Ishikawa (cell line): Measurements from ENCODE around the gene NLRC5.

ENCODE experiments used
- EP300 ChIP-seq: IDR thresholded peaks from 2 replicates; pipeline ENCODE4 v1.6.1; 2012; ENCODE audit warnings: borderline replicate concordance
- YY1 ChIP-seq: IDR thresholded peaks from 2 replicates; pipeline ENCODE4 v1.6.1; 2012; ENCODE audit warnings: low read depth
- TF ChIP-seq, protein P1 (sequence below): IDR thresholded peaks from 2 replicates; pipeline ENCODE4 v1.6.1; 2012
- TF ChIP-seq, protein P2 (sequence below): IDR thresholded peaks from 2 replicates; pipeline ENCODE4 v1.6.1; 2012; ENCODE audit warnings: low read depth, mild to moderate bottlenecking

DNA sequence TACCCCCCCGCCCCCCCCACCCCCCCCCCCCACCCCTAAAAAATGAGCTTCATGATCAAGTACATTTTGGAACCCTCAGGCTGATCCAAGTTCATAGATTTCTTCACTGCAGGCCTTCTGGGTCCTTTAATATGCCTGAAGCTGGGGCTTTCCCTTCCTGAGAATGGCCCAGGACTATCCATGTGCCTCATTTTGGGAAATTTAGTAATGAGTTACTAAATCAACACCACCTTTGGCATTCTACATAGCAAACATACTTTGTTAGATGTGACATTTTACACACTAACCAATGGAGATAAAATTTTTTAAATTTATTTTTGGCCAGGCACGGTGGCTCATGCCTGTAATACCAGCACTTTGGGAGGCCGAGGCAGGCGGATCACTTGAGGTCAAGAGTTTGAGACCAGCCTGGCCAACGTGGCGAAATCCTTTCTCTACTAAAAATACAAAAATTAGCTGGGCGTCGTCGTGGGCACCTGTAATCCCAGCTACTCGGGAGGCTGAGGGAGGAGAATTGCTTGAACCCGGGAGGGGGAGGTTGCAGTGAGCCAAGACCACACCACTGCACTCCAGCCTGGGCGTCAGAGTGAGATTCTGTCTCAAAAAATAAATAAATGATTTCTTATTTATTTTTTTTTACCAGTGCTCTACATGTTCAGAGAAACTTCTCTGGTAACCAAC lies 43.4 kb upstream of the NLRC5 start:
- TF ChIP-seq EP300 (no peak), YY1 (no peak)
- TF ChIP-seq, protein P1, sequence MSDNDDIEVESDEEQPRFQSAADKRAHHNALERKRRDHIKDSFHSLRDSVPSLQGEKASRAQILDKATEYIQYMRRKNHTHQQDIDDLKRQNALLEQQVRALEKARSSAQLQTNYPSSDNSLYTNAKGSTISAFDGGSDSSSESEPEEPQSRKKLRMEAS: no peak
- TF ChIP-seq, protein P2, sequence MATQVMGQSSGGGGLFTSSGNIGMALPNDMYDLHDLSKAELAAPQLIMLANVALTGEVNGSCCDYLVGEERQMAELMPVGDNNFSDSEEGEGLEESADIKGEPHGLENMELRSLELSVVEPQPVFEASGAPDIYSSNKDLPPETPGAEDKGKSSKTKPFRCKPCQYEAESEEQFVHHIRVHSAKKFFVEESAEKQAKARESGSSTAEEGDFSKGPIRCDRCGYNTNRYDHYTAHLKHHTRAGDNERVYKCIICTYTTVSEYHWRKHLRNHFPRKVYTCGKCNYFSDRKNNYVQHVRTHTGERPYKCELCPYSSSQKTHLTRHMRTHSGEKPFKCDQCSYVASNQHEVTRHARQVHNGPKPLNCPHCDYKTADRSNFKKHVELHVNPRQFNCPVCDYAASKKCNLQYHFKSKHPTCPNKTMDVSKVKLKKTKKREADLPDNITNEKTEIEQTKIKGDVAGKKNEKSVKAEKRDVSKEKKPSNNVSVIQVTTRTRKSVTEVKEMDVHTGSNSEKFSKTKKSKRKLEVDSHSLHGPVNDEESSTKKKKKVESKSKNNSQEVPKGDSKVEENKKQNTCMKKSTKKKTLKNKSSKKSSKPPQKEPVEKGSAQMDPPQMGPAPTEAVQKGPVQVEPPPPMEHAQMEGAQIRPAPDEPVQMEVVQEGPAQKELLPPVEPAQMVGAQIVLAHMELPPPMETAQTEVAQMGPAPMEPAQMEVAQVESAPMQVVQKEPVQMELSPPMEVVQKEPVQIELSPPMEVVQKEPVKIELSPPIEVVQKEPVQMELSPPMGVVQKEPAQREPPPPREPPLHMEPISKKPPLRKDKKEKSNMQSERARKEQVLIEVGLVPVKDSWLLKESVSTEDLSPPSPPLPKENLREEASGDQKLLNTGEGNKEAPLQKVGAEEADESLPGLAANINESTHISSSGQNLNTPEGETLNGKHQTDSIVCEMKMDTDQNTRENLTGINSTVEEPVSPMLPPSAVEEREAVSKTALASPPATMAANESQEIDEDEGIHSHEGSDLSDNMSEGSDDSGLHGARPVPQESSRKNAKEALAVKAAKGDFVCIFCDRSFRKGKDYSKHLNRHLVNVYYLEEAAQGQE: no peak
